H9 (cell line): ENCODE results near the gene SLC24A3. TPM values are rescaled to one million over a fixed set of nuclear protein-coding genes. Genes with fewer than 3 reads are reported as not detected.

Experiments used
- DNase-seq: peaks from one replicate; pipeline ENCODE4 v3.0.0-alpha.2; 2017
- H2AFZ ChIP-seq: one replicate; pipeline ENCODE4 v1.6.1; 2013; ENCODE audit warnings: mild to moderate bottlenecking, low read length, control low read depth, moderate library complexity
- H2AK5ac ChIP-seq: 2 replicates; pipeline ENCODE4 v1.6.1; 2013; ENCODE audit warnings: low read length, control low read depth, mixed read lengths; ENCODE audit not compliant: insufficient read length
- H2BK120ac ChIP-seq: one replicate; pipeline ENCODE4 v1.6.1; 2013; ENCODE audit warnings: low read depth, mild to moderate bottlenecking, low read length, control low read depth, inconsistent platforms; ENCODE audit not compliant: poor library complexity, severe bottlenecking
- H2BK12ac ChIP-seq: 2 replicates; pipeline ENCODE4 v1.6.1; 2013; ENCODE audit warnings: low read length, control low read depth, mixed read lengths, low read depth; ENCODE audit not compliant: insufficient read length
- H2BK15ac ChIP-seq: 2 replicates; pipeline ENCODE4 v1.6.1; 2013; ENCODE audit warnings: low read depth, low read length, control low read depth
- H2BK20ac ChIP-seq: one replicate; pipeline ENCODE4 v1.6.1; 2013; ENCODE audit warnings: low read depth, mild to moderate bottlenecking, low read length, control low read depth, inconsistent platforms; ENCODE audit not compliant: poor library complexity, severe bottlenecking
- H2BK5ac ChIP-seq: 2 replicates; pipeline ENCODE4 v1.6.1; 2013; ENCODE audit warnings: low read length, control low read depth, mixed read lengths; ENCODE audit not compliant: insufficient read length
- H3K14ac ChIP-seq: 2 replicates; pipeline ENCODE4 v1.6.1; 2013; ENCODE audit warnings: low read length, control low read depth; ENCODE audit not compliant: insufficient read depth
- H3K18ac ChIP-seq: 2 replicates; pipeline ENCODE4 v1.6.1; 2013; ENCODE audit warnings: low read depth, mild to moderate bottlenecking, mixed read lengths, low read length, control low read depth; ENCODE audit not compliant: insufficient read length
- H3K23ac ChIP-seq: 2 replicates; pipeline ENCODE4 v1.6.1; 2013; ENCODE audit warnings: low read length, control low read depth, mixed read lengths, low read depth; ENCODE audit not compliant: insufficient read length
- H3K23me2 ChIP-seq: 2 replicates; pipeline ENCODE4 v1.6.1; 2013; ENCODE audit warnings: low read depth, mild to moderate bottlenecking, mixed read lengths, low read length, control low read depth; ENCODE audit not compliant: insufficient read length, poor library complexity, severe bottlenecking
- H3K27ac ChIP-seq: 2 replicates; pipeline ENCODE4 v1.5.1; 2013; ENCODE audit warnings: low read length, control low read depth, mixed read lengths, low read depth; ENCODE audit not compliant: insufficient read length
- H3K27me3 ChIP-seq: 2 replicates; pipeline ENCODE4 v1.6.1; 2013; ENCODE audit warnings: low read length, control low read depth, inconsistent platforms; ENCODE audit not compliant: insufficient read depth
- H3K4ac ChIP-seq: 2 replicates; pipeline ENCODE4 v1.6.1; 2013; ENCODE audit warnings: low read depth, mild to moderate bottlenecking, control low read depth, inconsistent platforms, low read length, moderate library complexity
- H3K4me1 ChIP-seq: 2 replicates; pipeline ENCODE4 v1.6.1; 2013; ENCODE audit warnings: low read length, control low read depth, inconsistent platforms; ENCODE audit not compliant: insufficient read depth
- H3K4me2 ChIP-seq: 2 replicates; pipeline ENCODE4 v1.6.1; 2013; ENCODE audit warnings: low read length, control low read depth, mixed read lengths; ENCODE audit not compliant: insufficient read length, insufficient read depth
- H3K56ac ChIP-seq: 2 replicates; pipeline ENCODE4 v1.6.1; 2013; ENCODE audit warnings: low read depth, mild to moderate bottlenecking, mixed read lengths, low read length, control low read depth; ENCODE audit not compliant: insufficient read length
- H3K79me1 ChIP-seq: 2 replicates; pipeline ENCODE4 v1.6.1; 2013; ENCODE audit warnings: low read depth, mild to moderate bottlenecking, moderate library complexity, low read length, control low read depth, inconsistent platforms; ENCODE audit not compliant: insufficient read depth, poor library complexity, severe bottlenecking
- H3K79me2 ChIP-seq: 2 replicates; pipeline ENCODE4 v1.6.1; 2013; ENCODE audit warnings: low read length, control low read depth, inconsistent platforms; ENCODE audit not compliant: insufficient read depth
- H3K9ac ChIP-seq: 2 replicates; pipeline ENCODE4 v1.6.1; 2013; ENCODE audit warnings: low read length, control low read depth, mixed read lengths; ENCODE audit not compliant: insufficient read length; ENCODE audit errors: extremely low read depth
- H3K9me3 ChIP-seq: one replicate; pipeline ENCODE4 v1.6.1; 2013; ENCODE audit warnings: low read depth, low read length, inconsistent platforms; ENCODE audit not compliant: control insufficient read depth
- H3T11ph ChIP-seq: one replicate; pipeline ENCODE4 v1.6.1; 2013; ENCODE audit warnings: mild to moderate bottlenecking, low read length, control low read depth, inconsistent platforms
- H4K20me1 ChIP-seq: one replicate; pipeline ENCODE4 v1.6.1; 2013; ENCODE audit not compliant: control insufficient read depth, insufficient read length, insufficient read depth
- H4K5ac ChIP-seq: 2 replicates; pipeline ENCODE4 v1.6.1; 2013; ENCODE audit warnings: low read depth, mild to moderate bottlenecking, mixed read lengths, low read length, control low read depth; ENCODE audit not compliant: insufficient read length
- H4K8ac ChIP-seq: replicated peaks from 2 replicates; pipeline ENCODE4 v1.6.1; 2013; ENCODE audit warnings: low read length, control low read depth, mixed read lengths, low read depth; ENCODE audit not compliant: insufficient read length
- H4K91ac ChIP-seq: 2 replicates; pipeline ENCODE4 v1.6.1; 2013; ENCODE audit warnings: low read depth, mild to moderate bottlenecking, moderate library complexity, mixed read lengths, low read length, control low read depth; ENCODE audit not compliant: insufficient read length
- H3K27ac Mint-ChIP-seq, 3 experiments: 2 replicates in 2 of 3; 3 replicates in 1 of 3; pipeline ENCODE4 v1.8.0; 2020 to 2021; ENCODE audit warnings: mixed read lengths in 3 of 3, mild to moderate bottlenecking in 1 of 3, moderate library complexity in 1 of 3
- H3K27me3 Mint-ChIP-seq: 2 replicates; pipeline ENCODE4 v1.8.0; 2021; ENCODE audit warnings: low read depth, mild to moderate bottlenecking, moderate library complexity, mixed read lengths
- H3K36me3 Mint-ChIP-seq, 3 experiments: 2 replicates in 2 of 3; 3 replicates in 1 of 3; pipeline ENCODE4 v1.8.0; 2020 to 2021; ENCODE audit warnings: low read depth in 3 of 3, mixed read lengths in 3 of 3; ENCODE audit not compliant: insufficient read depth in 1 of 3
- H3K4me1 Mint-ChIP-seq, 2 experiments: 2 replicates each; pipeline ENCODE4 v1.8.0; 2020; ENCODE audit warnings: mixed read lengths in 2 of 2
- H3K4me3 Mint-ChIP-seq, 2 experiments: 2 replicates in 1 of 2; 3 replicates in 1 of 2; pipeline ENCODE4 v1.8.0; 2020 to 2021; ENCODE audit warnings: mild to moderate bottlenecking in 2 of 2, mixed read lengths in 2 of 2, moderate library complexity in 1 of 2
- H3K9me3 Mint-ChIP-seq, 2 experiments: 2 replicates in 1 of 2; 3 replicates in 1 of 2; pipeline ENCODE4 v1.8.0; 2020; ENCODE audit warnings: mild to moderate bottlenecking in 2 of 2, mixed read lengths in 2 of 2, moderate library complexity in 1 of 2
- whole genome bisulfite sequencing: extraction: QIAGEN DNeasy Blood & Tissue Kit; methylation state at CpG from one replicate; pipeline ENCODE4 v1.1.7; 2013; ENCODE audit warnings: missing lambda C conversion rate, low lambda C conversion rate, mixed read lengths; ENCODE audit not compliant: insufficient read length; ENCODE audit errors: extremely low coverage; 5-methylcytosine and 5-hydroxymethylcytosine counted together
- total RNA-seq: library from RNA; stranded (reverse); gene quantifications from 2 replicates; pipeline ENCODE4 v1.2.1, GENCODE V29; 2021
- TF ChIP-seq, protein P1 (sequence below): fragments of 200-600 bp; sonication (generic); conservative IDR thresholded peaks from 3 replicates; pipeline ENCODE4 v1.8.0; 2021; ENCODE audit warnings: antibody characterized with exemption, mild to moderate bottlenecking

Gene SLC24A3
- total RNA-seq, 1 experiment from 2014 or later, result 0.83 TPM

DNA sequence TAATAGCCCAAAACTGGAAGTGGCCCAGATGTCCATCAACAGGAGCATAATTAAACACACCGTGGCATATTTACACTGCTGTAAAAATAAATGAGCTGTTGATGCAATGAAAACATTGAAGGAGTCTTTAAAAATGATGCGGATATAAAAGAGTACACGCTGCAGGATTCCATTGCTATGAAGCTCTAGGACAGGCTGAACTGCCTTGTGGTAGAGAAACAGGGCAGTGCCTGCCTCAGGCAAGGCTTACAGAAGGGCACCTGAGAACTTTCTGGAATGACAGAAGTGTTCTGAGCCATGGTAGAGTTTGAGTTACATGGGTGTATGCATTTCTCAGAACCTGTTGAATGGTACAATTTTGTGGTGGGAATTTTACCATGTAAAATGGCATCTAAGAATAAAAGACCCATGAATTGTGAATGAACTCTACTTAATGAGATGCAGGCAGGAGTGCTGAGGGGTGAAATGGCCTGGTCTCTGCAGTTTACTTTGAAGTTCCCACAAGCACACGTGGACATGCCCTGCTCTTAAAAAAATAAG lies 500.3 kb downstream of the SLC24A3 start:
- Histone ChIP-seq H4K20me1 (no peaks in the 10 kb centered on the region), H3K9ac (no peak overlapping the region), H2BK120ac (no peak overlapping the region), H3K4me2 (no peak overlapping the region), H3K23me2 (no peaks in the 10 kb centered on the region), H2BK12ac (no peak overlapping the region), H4K91ac (no peak overlapping the region), H2BK20ac (no peak overlapping the region), H2AFZ (no peak overlapping the region), H3K14ac (no peak overlapping the region), H3K79me2 (no peaks in the 10 kb centered on the region; the same call in 1 of the 2 replicates), H3K27me3 (no peaks in the 10 kb centered on the region), H3K23ac (no peak overlapping the region), H3K4ac (no peak overlapping the region), H3K27ac (no peak overlapping the region), H3K9me3 (peaks cover 8% of the 10 kb centered on the region), H2BK15ac (no peak overlapping the region), H4K8ac (no peak overlapping the region), H4K5ac (no peak overlapping the region), H3K18ac (no peak overlapping the region), H3K4me1 (no peaks in the 10 kb centered on the region), H3K79me1 (no peaks in the 10 kb centered on the region), H3T11ph (no peak overlapping the region), H2BK5ac (no peak overlapping the region), H2AK5ac (no peak overlapping the region), H3K56ac (no peak overlapping the region)
- H3K27me3 Mint-ChIP-seq, result peaks cover 9% of the 10 kb centered on the region
- no peak for DNase-seq
- TF ChIP-seq, protein P1, sequence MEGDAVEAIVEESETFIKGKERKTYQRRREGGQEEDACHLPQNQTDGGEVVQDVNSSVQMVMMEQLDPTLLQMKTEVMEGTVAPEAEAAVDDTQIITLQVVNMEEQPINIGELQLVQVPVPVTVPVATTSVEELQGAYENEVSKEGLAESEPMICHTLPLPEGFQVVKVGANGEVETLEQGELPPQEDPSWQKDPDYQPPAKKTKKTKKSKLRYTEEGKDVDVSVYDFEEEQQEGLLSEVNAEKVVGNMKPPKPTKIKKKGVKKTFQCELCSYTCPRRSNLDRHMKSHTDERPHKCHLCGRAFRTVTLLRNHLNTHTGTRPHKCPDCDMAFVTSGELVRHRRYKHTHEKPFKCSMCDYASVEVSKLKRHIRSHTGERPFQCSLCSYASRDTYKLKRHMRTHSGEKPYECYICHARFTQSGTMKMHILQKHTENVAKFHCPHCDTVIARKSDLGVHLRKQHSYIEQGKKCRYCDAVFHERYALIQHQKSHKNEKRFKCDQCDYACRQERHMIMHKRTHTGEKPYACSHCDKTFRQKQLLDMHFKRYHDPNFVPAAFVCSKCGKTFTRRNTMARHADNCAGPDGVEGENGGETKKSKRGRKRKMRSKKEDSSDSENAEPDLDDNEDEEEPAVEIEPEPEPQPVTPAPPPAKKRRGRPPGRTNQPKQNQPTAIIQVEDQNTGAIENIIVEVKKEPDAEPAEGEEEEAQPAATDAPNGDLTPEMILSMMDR, result no peak
- H3K4me1 Mint-ChIP-seq, result peaks cover 0 to 11% of the 10 kb centered on the region in 2 experiments; a peak in 2 of 4 replicates
- H3K27ac Mint-ChIP-seq, result no peak overlapping the region
- H3K36me3 Mint-ChIP-seq, result peaks cover 2 to 6% (median 6%) of the 10 kb centered on the region in 3 experiments; a peak in 1 of 7 replicates
- H3K4me3 Mint-ChIP-seq, result no peak overlapping the region
- no CpG with 5 or more reads among the region's 4 CpGs for WGBS
- H3K9me3 Mint-ChIP-seq, result peaks cover 15 to 21% of the 10 kb centered on the region in 2 experiments
